ENCODE data around the gene PANX2.

- no peak for TF ChIP-seq HCFC1 (IDR thresholded peaks at IDR 0.05; ENCODE audit: low read depth, low read length)
- TF ChIP-seq POLR2A (conservative IDR thresholded peaks at IDR 0.05), result no peak
- no peak for TF ChIP-seq CTCF (IDR thresholded peaks at IDR 0.05 in 2 of 3, conservative IDR thresholded peaks at IDR 0.05 in 1 of 3; ENCODE audit: insufficient read depth in 2 of 3, low read depth in 1 of 3, low read length in 3 of 3)
- no peak for TF ChIP-seq FOXJ3 (CRISPR knock-in tag; IDR thresholded peaks at IDR 0.05)
- TF ChIP-seq GATA2 (CRISPR knock-in tag; IDR thresholded peaks at IDR 0.05), result no peak
- TF ChIP-seq HES1 (IDR thresholded peaks at IDR 0.05; ENCODE audit: low read depth), result no peak
- no peak for TF ChIP-seq TCF7L2 (IDR thresholded peaks at IDR 0.05; ENCODE audit: low read depth, low read length)
Observed at GRCh38 chr22:50227579-50228215, 57.2 kb downstream of the PANX2 start.
